LNCaP clone FGC (cell line): ENCODE data around the gene ANXA1.
"Not testable (repeated sequence)": the region's sequence is repeated elsewhere in the genome, so short reads cannot be mapped to it uniquely, and the experiment has no call there.

Experiments
- DNase-seq: peaks from one replicate; pipeline ENCODE4 v3.0.0-alpha.2; 2011; ENCODE audit warnings: low read depth
- H3K4me3 ChIP-seq: 2 replicates; pipeline ENCODE4 v1.5.1; 2011; ENCODE audit warnings: mild to moderate bottlenecking, low read depth, low read length, control low read depth
- TF ChIP-seq, protein P1 (sequence below): IDR thresholded peaks from 2 replicates; pipeline ENCODE4 v1.5.1; 2012; ENCODE audit warnings: mild to moderate bottlenecking; ENCODE audit not compliant: control insufficient read depth, insufficient read depth; ENCODE audit errors: extremely low read depth

The ANXA1 gene

GRCh38 chr9:73182928-73183327 is 31.3 kb downstream of the ANXA1 start:
- H3K4me3 ChIP-seq = no peak overlapping the region
- TF ChIP-seq, protein P1, sequence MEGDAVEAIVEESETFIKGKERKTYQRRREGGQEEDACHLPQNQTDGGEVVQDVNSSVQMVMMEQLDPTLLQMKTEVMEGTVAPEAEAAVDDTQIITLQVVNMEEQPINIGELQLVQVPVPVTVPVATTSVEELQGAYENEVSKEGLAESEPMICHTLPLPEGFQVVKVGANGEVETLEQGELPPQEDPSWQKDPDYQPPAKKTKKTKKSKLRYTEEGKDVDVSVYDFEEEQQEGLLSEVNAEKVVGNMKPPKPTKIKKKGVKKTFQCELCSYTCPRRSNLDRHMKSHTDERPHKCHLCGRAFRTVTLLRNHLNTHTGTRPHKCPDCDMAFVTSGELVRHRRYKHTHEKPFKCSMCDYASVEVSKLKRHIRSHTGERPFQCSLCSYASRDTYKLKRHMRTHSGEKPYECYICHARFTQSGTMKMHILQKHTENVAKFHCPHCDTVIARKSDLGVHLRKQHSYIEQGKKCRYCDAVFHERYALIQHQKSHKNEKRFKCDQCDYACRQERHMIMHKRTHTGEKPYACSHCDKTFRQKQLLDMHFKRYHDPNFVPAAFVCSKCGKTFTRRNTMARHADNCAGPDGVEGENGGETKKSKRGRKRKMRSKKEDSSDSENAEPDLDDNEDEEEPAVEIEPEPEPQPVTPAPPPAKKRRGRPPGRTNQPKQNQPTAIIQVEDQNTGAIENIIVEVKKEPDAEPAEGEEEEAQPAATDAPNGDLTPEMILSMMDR = no peak

GRCh38 chr9:73183428-73183827 is 31.8 kb downstream of the ANXA1 start:
- TF ChIP-seq, protein P1 = no peak
- no peak for DNase-seq
- no peak overlapping the region for H3K4me3 ChIP-seq

More at GRCh38 chr9:73182928-73183327, 31.3 kb downstream of the ANXA1 start:
- no peak for DNase-seq

GRCh38 chr9:73183917-73184861 is 32.5 kb downstream of the ANXA1 start:
- TF ChIP-seq, protein P1 = peak; percentile 24; the same call in 1 of the 2 replicates
- DNase-seq = no peak
- H3K4me3 ChIP-seq = no peak overlapping the region

- H3K4me3 ChIP-seq, DNase-seq: not testable (repeated sequence)
These were observed 39.4 kb downstream of the ANXA1 start for GRCh38 chr9:73191109-73191508.

DNA sequence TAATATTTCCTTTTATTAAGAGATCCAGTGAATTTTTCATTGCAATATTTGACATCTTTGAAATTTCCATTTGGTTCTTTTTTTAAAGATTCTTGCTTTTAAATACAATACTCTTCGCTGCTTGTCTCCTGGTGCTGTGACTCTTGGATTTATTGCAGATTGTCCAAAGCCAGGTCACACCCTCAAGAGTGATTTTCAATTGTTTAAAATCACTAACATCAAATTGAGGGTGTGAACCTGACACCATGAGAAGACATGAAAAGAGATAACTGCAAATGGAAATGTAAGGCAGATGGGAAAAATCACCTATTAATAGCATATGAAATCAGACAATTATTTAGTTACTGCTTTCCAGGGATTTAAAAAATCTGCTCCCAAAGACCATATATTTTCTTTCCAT is 42.6 kb downstream of the ANXA1 start:
- TF ChIP-seq, protein P1 = no peak
- no peak for DNase-seq

DNA sequence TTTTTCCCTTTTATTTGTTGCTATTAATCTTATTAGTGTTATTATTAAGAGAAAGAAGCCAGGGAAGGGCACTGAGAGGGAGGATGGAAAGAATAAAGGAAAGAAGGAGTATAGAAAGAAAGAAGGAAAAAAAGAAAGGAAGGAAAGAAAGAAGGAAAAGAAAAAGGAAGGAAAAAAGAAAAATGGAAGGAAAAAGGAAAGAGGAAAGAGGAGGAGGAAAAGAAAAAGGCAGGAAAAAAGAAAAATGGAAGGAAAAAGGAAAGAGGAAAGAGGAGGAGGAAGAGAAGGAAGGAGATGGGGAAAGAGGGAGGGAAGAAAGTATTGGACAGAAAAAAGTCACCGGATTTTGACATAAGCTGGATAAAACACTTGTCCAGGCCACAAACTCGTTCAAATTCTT is 47.8 kb downstream of the ANXA1 start:
- H3K4me3 ChIP-seq = no peak overlapping the region
- TF ChIP-seq, protein P1 = no peak
- DNase-seq = no peak

More for the DNA sequence above, 42.6 kb downstream of the ANXA1 start:
- H3K4me3 ChIP-seq = no peak overlapping the region

- no peak overlapping the region for H3K4me3 ChIP-seq
- no peak for DNase-seq
- TF ChIP-seq, protein P1 = peak; percentile 77
These were observed 48.2 kb downstream of the ANXA1 start for GRCh38 chr9:73199886-73200285.
